Adrenal gland (tissue), 5 donors: ENCODE measurements around the gene NDUFB11.

Source experiments
- CTCF ChIP-seq, 6 experiments: fragments of 450-650 bp in 4 of 6; fragments of 200-600 bp in 2 of 6; sonication (generic) in 1 of 6; IDR thresholded peaks; 1 replicate in 5 of 6; 2 replicates in 1 of 6; pipeline versions ENCODE4 v1.5.1 to v1.8.0; 2016 to 2021; ENCODE audit warnings: antibody characterized with exemption in 6 of 6, mild to moderate bottlenecking in 2 of 6, moderate library complexity in 1 of 6
- POLR2A ChIP-seq, 2 donors: fragments of 450-650 bp; IDR thresholded peaks; one replicate each; pipeline ENCODE4 v1.6.1; 2017; ENCODE audit warnings: antibody characterized with exemption in 2 of 2, mild to moderate bottlenecking in 2 of 2, moderate library complexity in 1 of 2
- donor health status: DM: no; HTN: no; CAD: no.

GRCh38 chrX:47168495-47169073 is 24.1 kb upstream of the NDUFB11 start:
- no peak for TF ChIP-seq CTCF (IDR thresholded peaks at IDR 0.05)
- TF ChIP-seq POLR2A (IDR thresholded peaks at IDR 0.05): no peak
